Measurements from ENCODE around the gene TIMM23. TPM values are rescaled to one million over a fixed set of nuclear protein-coding genes. Genes with fewer than 3 reads are reported as not detected.
"Not testable (repeated sequence)": the region's sequence is repeated elsewhere in the genome, so short reads cannot be mapped to it uniquely, and the experiment has no call there.

The TIMM23 gene
- polyA plus RNA-seq, 3 donors: 17.2 to 72.1 (median 71.2) TPM

GRCh38 chr10:45962686-45963452 lies 9.4 kb upstream of the TIMM23 start:
- H3K9ac ChIP-seq (ENCODE audit: insufficient read depth, low read length, poor library complexity, severe bottlenecking); H3K79me2 ChIP-seq (ENCODE audit: insufficient read depth, low read length); H3K27me3 Mint-ChIP-seq (ENCODE audit: low read depth in 3 of 3); H3K27ac Mint-ChIP-seq; H3K4me3 ChIP-seq (replicated peaks in 1 of 3; ENCODE audit: low read depth in 2 of 3, low read length in 3 of 3); H2AFZ ChIP-seq (ENCODE audit: insufficient read depth, low read depth, low read length, poor library complexity, severe bottlenecking); H3K9me3 ChIP-seq (replicated peaks in 1 of 2; ENCODE audit: control insufficient read depth in 1 of 2, insufficient read depth in 1 of 2, low read length in 2 of 2); intact Hi-C loops (cut with micrococcal nuclease); H3K27ac ChIP-seq (ENCODE audit: low read depth in 1 of 2, low read length in 2 of 2); H3K4me2 ChIP-seq (replicated peaks; ENCODE audit: extremely low read depth, low read length, poor library complexity, severe bottlenecking); H3K9me3 Mint-ChIP-seq; H4K20me1 ChIP-seq (ENCODE audit: insufficient read depth, low read length); H3K4me3 Mint-ChIP-seq; H3K4me1 Mint-ChIP-seq; H3K27me3 ChIP-seq (ENCODE audit: control insufficient read depth in 2 of 2, insufficient read depth in 2 of 2, low read length in 2 of 2); DNase-seq; H3K4me1 ChIP-seq (ENCODE audit: control insufficient read depth in 1 of 2, insufficient read depth in 2 of 2, low read length in 2 of 2): not testable (repeated sequence)
- no CpG with 5 or more reads among the region's 6 CpGs for WGBS (ENCODE audit: insufficient coverage)
- H3K36me3 Mint-ChIP-seq: peaks cover 10 to 25% of the 10 kb centered on the region in 2 donors
- peaks cover 0 to 13% of the 10 kb centered on the region in 2 donors for H3K36me3 ChIP-seq (replicated peaks in 1 of 2; ENCODE audit: control insufficient read depth in 1 of 2, insufficient read depth in 2 of 2, low read length in 2 of 2)

- Histone ChIP-seq H3K79me2 (ENCODE audit: insufficient read depth, low read length) (peaks cover 56% of the 10 kb centered on the region), H3K4me3 (replicated peaks in 1 of 3; ENCODE audit: low read depth in 2 of 3, low read length in 3 of 3) (peak overlapping the region in 1 of 3 experiments; percentile 82), H3K4me1 (ENCODE audit: control insufficient read depth in 1 of 2, insufficient read depth in 2 of 2, low read length in 2 of 2) (peaks cover 18 to 23% of the 10 kb centered on the region in 2 donors)
- H3K27ac Mint-ChIP-seq: peak overlapping the region in 1 of 7 donors; percentile 54
- not testable (repeated sequence) for H3K27me3 ChIP-seq (ENCODE audit: control insufficient read depth in 2 of 2, insufficient read depth in 2 of 2, low read length in 2 of 2); H3K9me3 ChIP-seq (replicated peaks in 1 of 2; ENCODE audit: control insufficient read depth in 1 of 2, insufficient read depth in 1 of 2, low read length in 2 of 2); H3K36me3 Mint-ChIP-seq; H3K9ac ChIP-seq (ENCODE audit: insufficient read depth, low read length, poor library complexity, severe bottlenecking); H3K36me3 ChIP-seq (replicated peaks in 1 of 2; ENCODE audit: control insufficient read depth in 1 of 2, insufficient read depth in 2 of 2, low read length in 2 of 2); DNase-seq; H4K20me1 ChIP-seq (ENCODE audit: insufficient read depth, low read length); H2AFZ ChIP-seq (ENCODE audit: insufficient read depth, low read depth, low read length, poor library complexity, severe bottlenecking); H3K27me3 Mint-ChIP-seq (ENCODE audit: low read depth in 3 of 3); H3K9me3 Mint-ChIP-seq; H3K4me2 ChIP-seq (replicated peaks; ENCODE audit: extremely low read depth, low read length, poor library complexity, severe bottlenecking); H3K27ac ChIP-seq (ENCODE audit: low read depth in 1 of 2, low read length in 2 of 2)
- WGBS (ENCODE audit: insufficient coverage): 62% methylated on average over 13 of the region's 14 CpGs
- intact Hi-C loops (cut with micrococcal nuclease): loop anchor here in 1 of 2 donors (5.0 kb wide), 1 partner anchor 61 kb away; the partner anchor contains the start of gene NCOA4
- H3K4me1 Mint-ChIP-seq: peaks cover 33% of the 10 kb centered on the region
- H3K4me3 Mint-ChIP-seq: peak overlapping the region in 1 of 2 donors; percentile 53
Observed at GRCh38 chr10:45971019-45971418, 1.3 kb upstream of the TIMM23 start.

- Histone ChIP-seq H3K4me1 (ENCODE audit: control insufficient read depth in 1 of 2, insufficient read depth in 2 of 2, low read length in 2 of 2) (peaks cover 18 to 23% of the 10 kb centered on the region in 2 donors), H3K27ac (ENCODE audit: low read depth in 1 of 2, low read length in 2 of 2) (peak overlapping the region; percentile 41 to 77), H2AFZ (ENCODE audit: insufficient read depth, low read depth, low read length, poor library complexity, severe bottlenecking) (peak overlapping the region; percentile 76), H3K79me2 (ENCODE audit: insufficient read depth, low read length) (peaks cover 55% of the 10 kb centered on the region), H3K4me3 (replicated peaks in 1 of 3; ENCODE audit: low read depth in 2 of 3, low read length in 3 of 3) (peak overlapping the region; percentile 58 to 82 (median 82)), H3K4me2 (replicated peaks; ENCODE audit: extremely low read depth, low read length, poor library complexity, severe bottlenecking) (peak overlapping the region; percentile 67), H3K9ac (ENCODE audit: insufficient read depth, low read length, poor library complexity, severe bottlenecking) (peak overlapping the region; percentile 69)
- not testable (repeated sequence) for H3K27me3 Mint-ChIP-seq (ENCODE audit: low read depth in 3 of 3); H3K9me3 ChIP-seq (replicated peaks in 1 of 2; ENCODE audit: control insufficient read depth in 1 of 2, insufficient read depth in 1 of 2, low read length in 2 of 2); H3K36me3 Mint-ChIP-seq; H3K27me3 ChIP-seq (ENCODE audit: control insufficient read depth in 2 of 2, insufficient read depth in 2 of 2, low read length in 2 of 2); H3K9me3 Mint-ChIP-seq; H3K36me3 ChIP-seq (replicated peaks in 1 of 2; ENCODE audit: control insufficient read depth in 1 of 2, insufficient read depth in 2 of 2, low read length in 2 of 2); H4K20me1 ChIP-seq (ENCODE audit: insufficient read depth, low read length)
- WGBS (ENCODE audit: insufficient coverage): 0% methylated on average over 2 of the region's 25 CpGs
- intact Hi-C loops (cut with micrococcal nuclease): loop anchor here in 1 of 2 donors (5.0 kb wide), 1 partner anchor 61 kb away; the partner anchor contains the start of gene NCOA4
- H3K27ac Mint-ChIP-seq: peak overlapping the region in 6 of 7 donors; percentile 45 to 97 (median 84)
- peak in 2 of 3 donors; percentile 0 to 11 for DNase-seq
- H3K4me1 Mint-ChIP-seq: peaks cover 33% of the 10 kb centered on the region
- peak overlapping the region; percentile 98 to 99 for H3K4me3 Mint-ChIP-seq
Observed at GRCh38 chr10:45971742-45972105, 565 bp upstream of the TIMM23 start.

GRCh38 chr10:45972813-45973169 lies 502 bp downstream of the TIMM23 start:
- peak overlapping the region; percentile 98 to 99 for H3K4me3 Mint-ChIP-seq
- H3K9me3 Mint-ChIP-seq; H3K27me3 Mint-ChIP-seq (ENCODE audit: low read depth in 3 of 3); DNase-seq; H3K9me3 ChIP-seq (replicated peaks in 1 of 2; ENCODE audit: control insufficient read depth in 1 of 2, insufficient read depth in 1 of 2, low read length in 2 of 2); H3K27me3 ChIP-seq (ENCODE audit: control insufficient read depth in 2 of 2, insufficient read depth in 2 of 2, low read length in 2 of 2); H4K20me1 ChIP-seq (ENCODE audit: insufficient read depth, low read length): not testable (repeated sequence)
- peaks cover 56% of the 10 kb centered on the region for H3K79me2 ChIP-seq (ENCODE audit: insufficient read depth, low read length)
- peaks cover 11% of the 10 kb centered on the region in 2 donors for H3K36me3 Mint-ChIP-seq
- H3K4me1 ChIP-seq (ENCODE audit: control insufficient read depth in 1 of 2, insufficient read depth in 2 of 2, low read length in 2 of 2): peaks cover 18 to 23% of the 10 kb centered on the region in 2 donors
- peaks cover 32% of the 10 kb centered on the region for H3K4me1 Mint-ChIP-seq
- H3K27ac ChIP-seq (ENCODE audit: low read depth in 1 of 2, low read length in 2 of 2): peak overlapping the region; percentile 41 to 77
- H3K4me3 ChIP-seq (replicated peaks in 1 of 3; ENCODE audit: low read depth in 2 of 3, low read length in 3 of 3): peak overlapping the region; percentile 58 to 82 (median 82)
- peak overlapping the region; percentile 90 to 97 (median 94) for H3K27ac Mint-ChIP-seq
- intact Hi-C loops (cut with micrococcal nuclease): loop anchor here in 1 of 2 donors (5.0 kb wide), 1 partner anchor 60 kb away; the partner anchor contains the start of gene NCOA4
- WGBS (ENCODE audit: insufficient coverage): 0% methylated on average over 5 of the region's 10 CpGs
- H3K4me2 ChIP-seq (replicated peaks; ENCODE audit: extremely low read depth, low read length, poor library complexity, severe bottlenecking): peak overlapping the region; percentile 67
- peaks cover 0 to 13% of the 10 kb centered on the region in 2 donors for H3K36me3 ChIP-seq (replicated peaks in 1 of 2; ENCODE audit: control insufficient read depth in 1 of 2, insufficient read depth in 2 of 2, low read length in 2 of 2)
- H3K9ac ChIP-seq (ENCODE audit: insufficient read depth, low read length, poor library complexity, severe bottlenecking): peak overlapping the region; percentile 69
- peak overlapping the region; percentile 76 for H2AFZ ChIP-seq (ENCODE audit: insufficient read depth, low read depth, low read length, poor library complexity, severe bottlenecking)

Data from CD14-positive monocyte (primary cell).